Measurements from ENCODE around the gene GPC6.

- no peak for TF ChIP-seq CTCF (conservative IDR thresholded peaks at IDR 0.05; ENCODE audit: low read length)
- TF ChIP-seq EZH2phosphoT487 (IDR thresholded peaks at IDR 0.05; ENCODE audit: borderline replicate concordance), result no peak
These were observed 411.2 kb downstream of the GPC6 start for GRCh38 chr13:93637852-93638251.
